NB4 (cell line): ENCODE data around the gene DECR2.

Experiments
- DNase-seq: peaks from one replicate; pipeline ENCODE4 v3.0.0; 2010; ENCODE audit warnings: low read depth
- H3K4me3 ChIP-seq: one replicate; pipeline ENCODE4 v1.5.1; 2011; ENCODE audit warnings: mild to moderate bottlenecking, low read depth, low read length, moderate library complexity
- CTCF ChIP-seq: IDR thresholded peaks from one replicate; pipeline ENCODE4 v1.5.1; 2012; ENCODE audit warnings: low read depth, low read length
- MYC ChIP-seq: IDR thresholded peaks from 2 replicates; pipeline ENCODE4 v1.6.1; 2011; ENCODE audit warnings: low read depth, low read length
- POLR2A ChIP-seq: IDR thresholded peaks from 2 replicates; pipeline ENCODE4 v1.6.1; 2011; ENCODE audit warnings: mild to moderate bottlenecking; ENCODE audit not compliant: insufficient read length; ENCODE audit errors: extremely low read depth
- TF ChIP-seq, protein P1 (sequence below): IDR thresholded peaks from 2 replicates; pipeline ENCODE4 v1.6.1; 2011; ENCODE audit warnings: low read depth, low read length

The DECR2 gene

DNA sequence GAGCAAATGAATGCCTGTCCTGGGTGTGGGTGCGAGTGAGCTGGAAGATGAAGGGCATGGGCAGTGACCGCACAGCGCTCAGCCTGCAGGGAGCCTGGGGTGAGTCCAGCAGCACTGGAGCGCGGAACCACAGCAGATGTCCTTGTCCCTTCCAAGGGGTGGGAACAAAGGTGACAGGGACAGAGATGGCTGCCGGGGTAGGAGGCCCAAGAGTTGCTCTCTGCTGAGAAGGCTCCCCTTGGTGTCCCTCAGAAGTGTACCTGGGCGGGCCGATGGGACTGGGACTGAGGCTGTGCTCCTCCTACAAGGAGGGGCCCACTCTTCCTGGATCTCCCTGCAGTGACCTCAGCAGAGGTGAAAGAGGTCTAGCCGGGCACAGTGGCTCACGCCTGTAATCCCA is 12.3 kb upstream of the DECR2 start:
- DNase-seq, result no peak
- TF ChIP-seq POLR2A (no peak), CTCF (no peak), MYC (no peak)
- TF ChIP-seq, protein P1, sequence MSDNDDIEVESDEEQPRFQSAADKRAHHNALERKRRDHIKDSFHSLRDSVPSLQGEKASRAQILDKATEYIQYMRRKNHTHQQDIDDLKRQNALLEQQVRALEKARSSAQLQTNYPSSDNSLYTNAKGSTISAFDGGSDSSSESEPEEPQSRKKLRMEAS, result no peak
- no peak overlapping the region for H3K4me3 ChIP-seq

- TF ChIP-seq CTCF (peak; percentile 86), MYC (no peak)
- TF ChIP-seq, protein P1, result no peak
- no peak overlapping the region for H3K4me3 ChIP-seq
- peak; percentile 76 for DNase-seq
These were observed 9.8 kb upstream of the DECR2 start for GRCh38 chr16:391885-392335.

DNA sequence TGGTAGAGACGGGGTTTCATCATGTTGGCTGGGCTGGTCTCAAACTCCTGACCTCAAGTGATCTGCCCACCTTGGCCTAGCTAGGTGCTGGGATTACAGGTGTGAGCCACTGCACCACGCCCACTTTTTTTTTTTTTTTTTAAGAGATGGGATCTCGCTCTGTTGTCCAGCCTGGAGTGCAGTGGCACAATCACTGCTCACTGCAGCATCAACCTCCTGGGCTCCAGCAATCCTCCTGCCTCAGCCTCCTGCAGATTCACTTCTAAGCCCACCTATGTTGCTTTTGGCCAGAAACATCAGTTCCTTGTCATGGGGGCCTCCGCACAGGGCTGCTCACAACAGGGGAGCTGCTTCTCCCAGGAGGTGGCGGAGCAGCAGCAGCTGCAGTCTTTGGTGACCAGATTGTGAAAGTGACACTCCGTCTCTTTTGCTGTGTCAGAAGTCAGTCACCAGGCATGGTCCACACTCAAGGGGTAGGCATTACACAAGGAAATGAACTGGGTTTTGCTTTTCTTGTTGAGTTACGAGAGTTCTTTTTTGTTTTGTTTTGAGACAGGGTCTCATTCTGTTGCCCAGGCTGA is 9.1 kb upstream of the DECR2 start:
- peak; percentile 45 for DNase-seq
- TF ChIP-seq, protein P1, result no peak
- TF ChIP-seq CTCF, result peak; percentile 4
- H3K4me3 ChIP-seq, result no peak overlapping the region

GRCh38 chr16:396199-396598 is 5.5 kb upstream of the DECR2 start:
- TF ChIP-seq CTCF, result no peak
- no peak for TF ChIP-seq POLR2A
- TF ChIP-seq MYC, result no peak
- TF ChIP-seq, protein P1, result no peak
- peak overlapping the region; percentile 60 for H3K4me3 ChIP-seq
- no peak for DNase-seq

DNA sequence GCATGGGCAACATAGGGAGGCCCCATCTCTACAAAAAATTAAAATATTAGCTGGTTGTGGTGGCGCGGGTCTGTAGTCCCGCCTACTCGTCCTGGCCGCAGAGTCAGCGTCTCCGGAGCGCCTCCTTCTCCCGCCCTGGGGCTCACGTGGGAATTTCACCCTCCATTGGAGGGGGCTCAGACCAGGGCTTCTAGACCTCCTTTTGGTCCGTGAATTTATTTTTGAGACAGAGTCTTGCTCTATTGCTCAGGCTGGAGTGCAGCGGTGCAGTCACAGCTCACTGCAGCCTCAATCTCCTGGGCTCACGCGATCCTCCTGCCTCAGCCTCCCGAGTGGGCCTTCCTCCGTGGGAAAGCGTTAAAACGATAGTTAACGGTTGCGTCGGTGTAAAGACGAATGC is 5.1 kb upstream of the DECR2 start:
- peak; percentile 58 for DNase-seq
- peak overlapping the region; percentile 60 for H3K4me3 ChIP-seq
- peak; percentile 10 for TF ChIP-seq POLR2A
- TF ChIP-seq, protein P1, result no peak

- TF ChIP-seq, protein P1, result 0 out of 2 replicates have a peak, but pooled peaks have one; percentile 15
- TF ChIP-seq POLR2A (peak; percentile 65), MYC (no peak)
- peak; percentile 61 for DNase-seq
- H3K4me3 ChIP-seq, result peak within 1 kb of the TSS; percentile 60
These were observed 4.5 kb upstream of the DECR2 start, which contains the start of gene NME4 for GRCh38 chr16:397135-397661. TSS of gene NME4 (plus strand) at chr16:397199. CDS start at chr16:397223, 24 bp downstream.
